B cell (primary cell): ENCODE data around the gene SNX24. TPM values are rescaled to one million over a fixed set of nuclear protein-coding genes. Genes with fewer than 3 reads are reported as not detected.

Experiments used
- ATAC-seq: fragments of 200-7000 bp; cut with Tn5 transposase; one replicate; pipeline ENCODE4 v1.10.0; 2021; ENCODE audit warnings: low read depth, mild to moderate bottlenecking, moderate number of reproducible peaks, moderate library complexity
- CTCF ChIA-PET: fragments of 350-600 bp; sonication (Branson Sonifier 250); formaldehyde crosslinking; loops from one replicate; lab custom pipeline; 2021; ENCODE audit warnings: antibody characterized with exemption, inconsistent platforms; lab: Charles Lee
- POLR2A ChIA-PET: fragments of 350-600 bp; sonication (Branson Sonifier 250); formaldehyde crosslinking; loops from one replicate; lab custom pipeline; 2021; ENCODE audit warnings: antibody characterized with exemption; lab: Charles Lee
- DNase-seq: peaks from one replicate; pipeline ENCODE4 v3.0.0; 2013
- H2AFZ ChIP-seq: 2 replicates; pipeline ENCODE4 v1.6.1; 2012; ENCODE audit warnings: mild to moderate bottlenecking, low read depth, low read length; ENCODE audit not compliant: insufficient read depth, poor library complexity, severe bottlenecking
- H3K27ac ChIP-seq, 2 donors: 1 replicate in 1 of 2; 2 replicates in 1 of 2; pipeline ENCODE4 v1.5.1; 2012 to 2013; ENCODE audit warnings: low read length in 2 of 2, mild to moderate bottlenecking in 2 of 2, moderate library complexity in 1 of 2
- H3K27me3 ChIP-seq, 4 experiments: fragments of 200-600 bp in 1 of 4; sonication (generic) in 1 of 4; replicated peaks in 1 of 4; 1 replicate in 2 of 4; 2 replicates in 2 of 4; pipeline versions ENCODE4 v1.6.1 to v1.7.0; 2013 to 2016; ENCODE audit warnings: low read length in 3 of 4, mild to moderate bottlenecking in 2 of 4, mixed read lengths in 1 of 4, moderate library complexity in 1 of 4; ENCODE audit not compliant: insufficient read depth in 4 of 4, control insufficient read depth in 3 of 4; ENCODE audit errors: control extremely low read depth in 1 of 4
- H3K36me3 ChIP-seq, 2 experiments: replicated peaks in 1 of 2; 1 replicate in 1 of 2; 2 replicates in 1 of 2; pipeline versions ENCODE4 v1.6.1 to v1.7.1; 2013; ENCODE audit warnings: low read length in 1 of 2; ENCODE audit not compliant: insufficient read depth in 2 of 2, control insufficient read depth in 1 of 2; ENCODE audit errors: control extremely low read depth in 1 of 2, extremely low read depth in 1 of 2
- H3K4me1 ChIP-seq, 2 donors: fragments of 200-600 bp in 1 of 2; sonication (generic) in 1 of 2; 1 replicate in 1 of 2; 2 replicates in 1 of 2; pipeline versions ENCODE4 v1.5.1 to v1.6.1; 2013 to 2017; ENCODE audit warnings: low read length in 2 of 2; ENCODE audit not compliant: control insufficient read depth in 2 of 2, insufficient read depth in 2 of 2
- H3K4me2 ChIP-seq: replicated peaks from 2 replicates; pipeline ENCODE3; 2012; ENCODE audit warnings: mild to moderate bottlenecking, low read depth, low read length; ENCODE audit not compliant: poor library complexity, severe bottlenecking
- H3K4me3 ChIP-seq, 5 experiments: fragments of 200-600 bp in 1 of 5; sonication (generic) in 1 of 5; 1 replicate in 3 of 5; 2 replicates in 2 of 5; pipeline versions ENCODE4 v1.5.1 to v1.7.0; 2011 to 2016; ENCODE audit warnings: low read length in 4 of 5, mild to moderate bottlenecking in 4 of 5, low read depth in 2 of 5, control low read depth in 1 of 5, moderate library complexity in 1 of 5; ENCODE audit not compliant: insufficient read depth in 1 of 5; ENCODE audit errors: control extremely low read depth in 1 of 5, extremely low read depth in 1 of 5
- H3K79me2 ChIP-seq: fragments of 200-600 bp; sonication (generic); one replicate; pipeline ENCODE4 v1.6.0; 2016; ENCODE audit warnings: low read length; ENCODE audit not compliant: control insufficient read depth, insufficient read depth
- H3K9ac ChIP-seq: fragments of 200-600 bp; sonication (generic); 2 replicates; pipeline ENCODE4 v1.6.1; 2017; ENCODE audit warnings: mild to moderate bottlenecking, low read length, moderate library complexity
- H3K9me3 ChIP-seq, 3 donors: one replicate each; pipeline versions ENCODE4 v1.6.1 to v1.7.1; 2013; ENCODE audit warnings: low read length in 2 of 3; ENCODE audit not compliant: control insufficient read depth in 2 of 3, insufficient read depth in 1 of 3; ENCODE audit errors: control extremely low read depth in 1 of 3
- H4K20me1 ChIP-seq: 2 replicates; pipeline ENCODE4 v1.6.0; 2012; ENCODE audit warnings: mild to moderate bottlenecking, low read length; ENCODE audit not compliant: insufficient read depth, control insufficient read depth, poor library complexity, severe bottlenecking
- H3K27ac Mint-ChIP-seq: one replicate; pipeline ENCODE4 v1.8.0; 2021; ENCODE audit warnings: mixed read lengths
- H3K27me3 Mint-ChIP-seq: one replicate; pipeline ENCODE4 v1.8.0; 2021; ENCODE audit warnings: mixed read lengths
- H3K4me1 Mint-ChIP-seq: one replicate; pipeline ENCODE4 v1.8.0; 2021; ENCODE audit warnings: mixed read lengths
- H3K4me3 Mint-ChIP-seq: one replicate; pipeline ENCODE4 v1.8.0; 2021; ENCODE audit warnings: mixed read lengths
- H3K9me3 Mint-ChIP-seq: one replicate; pipeline ENCODE4 v1.8.0; 2022; ENCODE audit warnings: mixed read lengths; ENCODE audit not compliant: insufficient read depth
- EZH2 ChIP-seq: IDR thresholded peaks from 2 replicates; pipeline ENCODE4 v1.6.1; 2012; ENCODE audit warnings: borderline replicate concordance, low read depth, mild to moderate bottlenecking, moderate library complexity, low read length; ENCODE audit not compliant: insufficient read depth, poor library complexity, severe bottlenecking
- WGBS: methylation state at CpG from one replicate; pipeline ENCODE4 v1.1.5; 2013; ENCODE audit warnings: missing lambda C conversion rate; ENCODE audit not compliant: insufficient coverage; 5-methylcytosine and 5-hydroxymethylcytosine counted together
- intact Hi-C: fragments of 100-400 bp; cut with micrococcal nuclease; formaldehyde crosslinking; loops from one replicate; pipeline ENCODE4 v1.10.0; 2022
- polyA plus RNA-seq: library from polyadenylated mRNA; depleted of rRNA; stranded (reverse); fragments of >200 nt; gene quantifications from 2 replicates; pipeline ENCODE4 v1.2.3, GENCODE V29; 2012
- total RNA-seq, 2 donors: library from RNA; stranded (reverse); fragments of 120-200 nt in 1 of 2; gene quantifications; 1 replicate in 1 of 2; 2 replicates in 1 of 2; pipeline versions ENCODE4 v1.2.3 to v1.2.4, GENCODE V29; 2013 to 2022
- TF ChIP-seq, protein P1 (sequence below): fragments of 200-600 bp; IDR thresholded peaks from one replicate; pipeline ENCODE4 v1.8.0; 2022; ENCODE audit warnings: antibody characterized with exemption, mild to moderate bottlenecking

Gene SNX24
- total and polyA plus RNA-seq, 2 donors (not counting 1 experiment from before 2014, with no cell fraction given), result 1.1 to 9.3 TPM

DNA sequence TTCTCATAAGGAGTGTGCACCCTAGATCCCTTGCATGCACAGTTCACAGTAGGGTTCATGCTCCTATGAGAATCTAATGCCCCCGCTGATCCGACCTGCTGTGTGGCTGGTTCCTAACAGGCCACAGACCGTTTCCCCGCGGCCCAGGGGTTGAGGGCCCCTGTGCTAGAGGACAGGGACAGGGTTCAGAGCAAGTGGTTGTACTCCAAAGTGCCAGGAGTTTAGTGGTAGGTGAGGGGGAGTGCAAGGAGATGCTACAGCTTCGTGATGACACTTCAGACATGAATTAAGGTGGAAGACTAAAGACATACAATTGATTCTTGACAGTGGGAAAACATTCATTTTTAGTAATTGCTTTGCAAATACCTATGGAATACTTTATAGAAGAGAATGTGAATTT is 40.5 kb downstream of the SNX24 start:
- H3K9me3 Mint-ChIP-seq, result peaks cover 3% of the 10 kb centered on the region
- no peaks in the 10 kb centered on the region for H3K36me3 ChIP-seq
- CTCF ChIA-PET, result no interaction called here
- 97% methylated on average over 6 of the region's 6 CpGs for WGBS
- H3K4me1 Mint-ChIP-seq, result no peaks in the 10 kb centered on the region
- H3K4me2 ChIP-seq, result no peak overlapping the region
- no peaks in the 10 kb centered on the region for H3K27me3 Mint-ChIP-seq
- H3K9me3 ChIP-seq, result peaks cover 0 to 4% (median 0%) of the 10 kb centered on the region in 3 donors
- no peaks in the 10 kb centered on the region for H4K20me1 ChIP-seq
- H3K27ac ChIP-seq, result no peak overlapping the region
- H3K27ac Mint-ChIP-seq, result no peak overlapping the region
- H3K4me1 ChIP-seq, result no peaks in the 10 kb centered on the region
- TF ChIP-seq, protein P1, sequence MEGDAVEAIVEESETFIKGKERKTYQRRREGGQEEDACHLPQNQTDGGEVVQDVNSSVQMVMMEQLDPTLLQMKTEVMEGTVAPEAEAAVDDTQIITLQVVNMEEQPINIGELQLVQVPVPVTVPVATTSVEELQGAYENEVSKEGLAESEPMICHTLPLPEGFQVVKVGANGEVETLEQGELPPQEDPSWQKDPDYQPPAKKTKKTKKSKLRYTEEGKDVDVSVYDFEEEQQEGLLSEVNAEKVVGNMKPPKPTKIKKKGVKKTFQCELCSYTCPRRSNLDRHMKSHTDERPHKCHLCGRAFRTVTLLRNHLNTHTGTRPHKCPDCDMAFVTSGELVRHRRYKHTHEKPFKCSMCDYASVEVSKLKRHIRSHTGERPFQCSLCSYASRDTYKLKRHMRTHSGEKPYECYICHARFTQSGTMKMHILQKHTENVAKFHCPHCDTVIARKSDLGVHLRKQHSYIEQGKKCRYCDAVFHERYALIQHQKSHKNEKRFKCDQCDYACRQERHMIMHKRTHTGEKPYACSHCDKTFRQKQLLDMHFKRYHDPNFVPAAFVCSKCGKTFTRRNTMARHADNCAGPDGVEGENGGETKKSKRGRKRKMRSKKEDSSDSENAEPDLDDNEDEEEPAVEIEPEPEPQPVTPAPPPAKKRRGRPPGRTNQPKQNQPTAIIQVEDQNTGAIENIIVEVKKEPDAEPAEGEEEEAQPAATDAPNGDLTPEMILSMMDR, result no peak
- no peak for TF ChIP-seq EZH2
- H3K27me3 ChIP-seq, result no peaks in the 10 kb centered on the region
- H3K4me3 Mint-ChIP-seq, result no peak overlapping the region
- no peak overlapping the region for H2AFZ ChIP-seq
- intact Hi-C loops, result no loop called here
- no peaks in the 10 kb centered on the region for H3K79me2 ChIP-seq
- H3K9ac ChIP-seq, result no peak overlapping the region
- DNase-seq (no peak), ATAC-seq (no peak)
- no peak overlapping the region for H3K4me3 ChIP-seq
- POLR2A ChIA-PET, result no interaction called here

DNA sequence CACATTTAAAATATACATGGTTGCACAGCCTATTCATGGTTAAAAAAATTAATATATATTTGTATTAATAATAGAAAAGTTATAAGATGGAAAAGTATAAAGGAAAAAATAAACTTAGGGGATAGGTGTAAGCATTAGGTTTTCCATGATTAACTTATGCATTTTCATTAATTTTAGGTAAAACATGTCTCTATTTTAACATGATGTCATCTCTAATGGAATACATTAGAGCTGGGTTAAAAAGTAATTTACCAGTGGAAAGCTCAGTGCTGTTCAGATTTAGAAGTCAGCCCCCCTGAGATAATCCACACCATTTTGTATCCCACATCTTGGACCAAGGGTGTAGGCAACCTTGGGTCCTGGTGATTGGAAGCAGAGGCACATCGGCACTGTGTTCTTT is 49.7 kb downstream of the SNX24 start:
- H3K36me3 ChIP-seq, result no peaks in the 10 kb centered on the region
- intact Hi-C loops, result loop anchor here (5.0 kb wide), 2 partner anchors 107 to 477 kb away; no protein-coding TSS in a partner anchor
- H3K9ac ChIP-seq, result no peak overlapping the region
- no peak overlapping the region for H3K4me3 ChIP-seq
- no peaks in the 10 kb centered on the region for H3K9me3 Mint-ChIP-seq
- ATAC-seq (no peak), DNase-seq (no peak)
- H2AFZ ChIP-seq, result no peak overlapping the region
- H3K4me1 ChIP-seq, result no peaks in the 10 kb centered on the region
- no peaks in the 10 kb centered on the region for H3K4me1 Mint-ChIP-seq
- H3K27ac Mint-ChIP-seq, result no peak overlapping the region
- CTCF ChIA-PET, result interaction anchor here (0.6 kb wide), 1 partner anchor 684 kb away, joined by 3 read pairs; no protein-coding TSS in a partner anchor
- 80% methylated on average over 1 of the region's 1 CpG for WGBS
- H3K27me3 Mint-ChIP-seq, result no peaks in the 10 kb centered on the region
- H3K9me3 ChIP-seq, result no peaks in the 10 kb centered on the region
- TF ChIP-seq, protein P1, result no peak
- TF ChIP-seq EZH2, result no peak
- H3K27ac ChIP-seq, result no peak overlapping the region
- H3K4me3 Mint-ChIP-seq, result no peak overlapping the region
- no peak overlapping the region for H3K4me2 ChIP-seq
- no peaks in the 10 kb centered on the region for H3K27me3 ChIP-seq
- no peaks in the 10 kb centered on the region for H4K20me1 ChIP-seq
- H3K79me2 ChIP-seq, result no peaks in the 10 kb centered on the region
- POLR2A ChIA-PET, result no interaction called here
